ENCODE measurements around the gene APLP2.
A peak's percentile ranks its signal among the peaks of the same experiment; 100 is the strongest.

The APLP2 gene

DNA sequence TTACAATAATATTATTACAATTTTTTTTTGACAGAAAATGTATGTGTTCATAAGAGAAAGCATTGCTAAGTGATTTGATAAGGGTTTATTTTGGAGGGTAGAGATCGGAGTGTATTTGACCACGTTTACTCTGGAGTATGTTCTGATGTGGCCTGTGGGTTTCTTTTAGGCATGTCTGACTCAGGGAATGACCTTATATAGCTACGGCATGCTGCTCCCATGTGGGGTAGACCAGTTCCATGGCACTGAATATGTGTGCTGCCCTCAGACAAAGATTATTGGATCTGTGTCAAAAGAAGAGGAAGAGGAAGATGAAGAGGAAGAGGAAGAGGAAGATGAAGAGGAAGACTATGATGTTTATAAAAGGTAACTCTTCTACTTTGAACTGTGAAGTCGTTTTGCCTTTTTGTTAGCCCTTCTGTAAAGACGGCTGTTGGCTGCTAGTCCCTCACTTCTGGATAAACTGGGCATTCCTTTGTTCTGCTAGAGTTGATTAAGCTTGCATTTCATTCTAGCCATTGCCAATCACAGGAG, 51.8 kb downstream of the APLP2 start:
- no peak for DNase-seq

DNA sequence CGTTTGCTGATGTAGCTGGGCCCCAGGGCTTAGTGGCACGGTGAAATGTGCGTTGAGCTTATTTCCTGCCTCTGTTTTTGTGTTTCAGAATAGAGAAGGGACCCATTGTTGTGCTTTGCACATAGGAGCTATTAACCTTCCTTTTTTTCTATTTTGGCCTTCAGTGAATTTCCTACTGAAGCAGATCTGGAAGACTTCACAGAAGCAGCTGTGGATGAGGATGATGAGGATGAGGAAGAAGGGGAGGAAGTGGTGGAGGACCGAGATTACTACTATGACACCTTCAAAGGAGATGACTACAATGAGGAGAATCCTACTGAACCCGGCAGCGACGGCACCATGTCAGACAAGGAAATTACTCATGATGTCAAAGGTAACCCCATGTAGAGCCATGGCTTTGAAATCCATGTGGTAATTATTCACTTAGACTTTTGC, 52.5 kb downstream of the APLP2 start:
- DNase-seq, result no peak

DNA sequence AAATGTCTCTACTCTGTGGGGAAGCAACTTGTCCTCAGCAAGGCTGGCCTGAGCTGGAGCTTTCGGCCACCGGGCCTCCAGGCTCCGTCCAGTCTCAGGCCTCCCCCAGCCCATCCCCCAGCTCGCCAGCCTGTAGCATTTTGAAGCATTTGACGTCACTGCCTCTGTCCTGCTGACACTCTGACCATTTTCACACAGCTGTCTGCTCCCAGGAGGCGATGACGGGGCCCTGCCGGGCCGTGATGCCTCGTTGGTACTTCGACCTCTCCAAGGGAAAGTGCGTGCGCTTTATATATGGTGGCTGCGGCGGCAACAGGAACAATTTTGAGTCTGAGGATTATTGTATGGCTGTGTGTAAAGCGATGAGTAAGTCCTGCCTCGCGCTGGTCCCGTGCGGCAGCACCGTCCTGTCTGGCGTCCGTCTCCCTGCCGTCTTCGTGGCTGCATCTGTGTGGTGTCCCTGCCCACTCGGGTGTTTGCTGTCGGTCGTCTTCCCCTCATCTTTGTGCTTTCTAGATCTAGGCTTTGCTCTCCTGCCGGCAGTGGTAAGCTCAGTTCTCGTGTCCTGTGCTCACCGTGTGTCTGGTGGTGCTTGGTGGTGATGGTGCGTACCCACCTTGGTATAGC, 53.8 kb downstream of the APLP2 start:
- no peak for DNase-seq

DNA sequence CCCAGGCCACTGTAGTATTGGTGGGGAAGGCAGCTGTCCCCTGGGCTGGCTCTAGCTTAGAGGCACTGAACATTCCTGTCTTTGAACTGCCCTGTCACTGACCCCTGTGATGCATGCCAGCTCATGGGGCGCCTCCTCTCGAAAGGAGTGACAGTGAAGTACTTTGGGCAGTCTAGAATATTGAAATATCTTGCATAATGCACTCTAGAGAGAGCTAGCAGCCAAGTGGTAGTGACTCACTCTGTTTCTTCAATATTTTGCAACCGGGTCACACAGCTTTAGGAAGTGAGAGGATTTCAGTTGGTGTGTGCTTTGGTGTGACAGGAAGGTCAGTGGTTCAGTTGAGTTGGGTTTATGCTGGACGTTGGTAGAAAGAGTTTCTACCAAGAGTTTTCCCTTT, 54.4 kb downstream of the APLP2 start:
- no peak for DNase-seq

DNA sequence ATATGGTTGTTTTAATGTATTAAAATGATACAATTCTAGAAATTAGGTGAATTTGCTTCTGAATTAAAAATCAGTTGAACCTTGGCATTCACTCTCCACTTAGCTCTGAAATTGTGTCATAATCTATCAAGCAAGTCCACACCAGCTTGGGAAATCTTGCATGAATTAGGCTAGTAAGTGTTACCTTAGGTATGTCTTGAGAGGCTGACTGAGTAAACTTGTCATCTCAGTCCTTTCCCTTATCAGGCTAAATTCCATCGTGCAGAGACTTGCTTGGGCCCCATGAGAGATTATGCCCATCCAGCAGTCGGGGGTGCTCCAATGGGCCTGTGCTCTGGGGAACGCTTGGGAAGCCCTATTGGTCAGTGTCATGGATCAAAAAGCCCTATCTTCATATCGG, 55.9 kb downstream of the APLP2 start:
- DNase-seq, result no peak

DNA sequence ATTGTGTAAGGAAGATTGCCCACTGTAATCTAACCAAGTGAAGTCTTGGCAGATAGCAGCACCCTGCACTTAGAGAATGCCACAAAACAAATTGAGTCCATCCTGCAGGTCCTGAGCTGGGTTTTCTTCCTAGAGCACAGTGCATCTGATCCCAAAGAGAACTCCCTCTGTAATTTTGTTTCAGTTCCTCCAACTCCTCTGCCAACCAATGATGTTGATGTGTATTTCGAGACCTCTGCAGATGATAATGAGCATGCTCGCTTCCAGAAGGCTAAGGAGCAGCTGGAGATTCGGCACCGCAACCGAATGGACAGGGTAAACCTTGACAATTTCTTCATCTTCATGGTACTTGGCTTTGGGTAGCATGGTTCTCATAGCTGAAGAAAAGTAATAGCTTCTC, 56.8 kb downstream of the APLP2 start:
- no peak for DNase-seq

DNA sequence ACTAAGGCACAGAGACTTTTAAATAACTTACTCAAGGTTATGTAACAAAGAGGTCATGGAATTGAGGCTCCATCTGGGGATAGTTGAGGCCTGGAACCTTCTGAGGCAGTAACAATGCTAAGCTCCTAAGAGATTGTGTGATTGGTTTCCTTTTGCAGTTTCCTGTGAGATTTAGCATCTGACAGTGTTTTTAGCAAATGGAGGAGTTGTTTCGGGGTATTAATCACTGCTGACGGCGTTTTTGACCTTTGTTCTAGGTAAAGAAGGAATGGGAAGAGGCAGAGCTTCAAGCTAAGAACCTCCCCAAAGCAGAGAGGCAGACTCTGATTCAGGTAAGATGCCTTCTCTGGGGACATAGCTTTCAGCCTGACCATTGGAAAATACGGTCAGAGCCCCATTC, 57.8 kb downstream of the APLP2 start:
- DNase-seq, result no peak

DNA sequence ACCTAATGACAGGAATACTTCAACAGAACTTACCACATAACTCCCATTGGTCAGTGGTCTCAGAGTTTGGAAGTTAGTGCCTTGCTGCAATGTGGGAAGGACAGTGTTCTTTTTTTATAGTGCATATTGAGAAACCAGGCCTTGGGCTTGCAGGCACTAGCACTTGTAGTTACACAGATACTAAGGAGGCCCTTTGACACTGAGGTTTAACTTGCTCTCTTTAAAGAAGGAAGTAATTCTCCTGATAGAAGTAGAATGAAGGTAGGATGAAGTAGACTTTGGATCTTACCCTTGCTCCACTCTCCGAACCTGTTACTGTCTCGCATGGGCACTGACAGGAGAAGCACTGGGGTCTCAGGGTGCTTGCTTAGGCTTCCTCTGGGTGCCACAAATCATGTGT, 58.9 kb downstream of the APLP2 start:
- DNase-seq, result no peak

DNA sequence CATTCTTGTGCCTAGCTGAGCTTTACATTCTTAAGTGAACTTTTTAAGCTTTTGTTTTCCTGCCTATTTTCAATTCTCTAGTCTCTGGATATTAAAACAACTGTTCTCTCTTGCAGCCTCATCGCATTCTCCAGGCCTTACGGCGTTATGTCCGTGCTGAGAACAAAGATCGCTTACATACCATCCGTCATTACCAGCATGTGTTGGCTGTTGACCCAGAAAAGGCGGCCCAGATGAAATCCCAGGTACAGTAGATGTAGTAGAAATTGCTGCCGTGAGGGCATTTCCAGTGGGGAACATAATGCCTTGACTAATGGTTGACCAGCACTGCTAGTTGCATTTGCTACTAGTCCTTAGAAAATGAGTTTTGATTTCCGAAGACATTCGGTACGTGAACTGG, 60.2 kb downstream of the APLP2 start:
- DNase-seq, result no peak

DNA sequence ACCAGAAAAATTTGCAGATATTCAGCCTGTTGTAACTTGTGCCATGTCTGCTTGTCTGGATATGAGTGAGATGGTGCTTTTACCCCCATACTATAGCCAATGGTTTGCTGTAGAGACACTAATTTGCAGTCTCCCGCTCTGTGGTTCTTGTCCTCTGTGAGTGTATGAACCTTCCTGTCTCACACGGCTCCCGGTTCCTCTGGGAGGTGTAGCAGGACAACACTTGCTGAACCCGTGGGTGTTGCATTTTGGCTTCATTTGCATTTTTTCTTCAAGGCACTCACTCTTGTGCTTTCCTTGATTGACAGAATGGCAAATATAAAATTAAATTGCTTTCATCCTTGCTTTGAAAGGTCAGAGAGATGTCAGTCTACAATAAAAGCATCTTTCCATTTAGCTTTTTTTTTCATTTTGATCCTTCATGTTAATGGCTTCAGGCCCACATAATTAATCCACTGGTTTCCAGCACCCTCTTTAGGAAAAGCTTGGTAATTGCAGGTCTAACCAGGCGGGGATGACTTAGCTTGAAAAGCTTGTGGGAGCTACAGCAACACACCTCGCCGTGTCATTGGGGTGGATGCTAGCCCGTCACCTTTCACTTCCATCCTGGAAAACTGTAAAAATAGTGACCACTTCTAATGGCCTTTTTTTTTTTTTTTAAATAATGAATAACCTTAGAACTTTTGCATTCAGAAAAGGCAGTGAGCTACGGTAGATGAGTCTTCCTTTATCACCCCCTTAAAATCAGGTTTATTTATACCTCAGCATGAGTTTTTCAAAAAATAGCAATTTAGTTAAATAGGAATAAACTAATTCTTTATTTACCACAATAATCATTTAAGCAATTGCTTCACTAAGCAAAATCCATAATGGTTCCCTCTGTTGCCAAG, 62.5 kb downstream of the APLP2 start:
- peak; percentile 89 for DNase-seq

DNA sequence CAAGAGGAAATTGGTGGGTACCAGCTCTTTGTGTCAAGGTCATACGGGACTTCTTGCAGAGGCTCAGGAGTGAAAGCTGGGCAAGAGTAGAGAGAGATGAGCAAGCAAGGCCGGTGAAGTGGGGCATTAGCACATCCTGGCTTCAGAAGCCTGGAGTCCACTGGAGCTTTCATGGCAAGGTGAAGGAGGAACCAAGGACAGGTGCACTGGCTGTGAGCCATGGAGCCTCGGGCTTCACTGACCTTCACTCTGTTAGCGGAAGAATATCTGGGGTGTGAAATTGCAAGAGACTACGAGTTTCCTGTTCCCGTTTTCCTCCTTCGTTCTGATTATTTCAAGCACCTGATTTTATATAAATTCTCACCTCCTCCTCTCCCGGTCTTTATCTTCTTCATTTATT, 64.0 kb downstream of the APLP2 start:
- DNase-seq, result no peak

DNA sequence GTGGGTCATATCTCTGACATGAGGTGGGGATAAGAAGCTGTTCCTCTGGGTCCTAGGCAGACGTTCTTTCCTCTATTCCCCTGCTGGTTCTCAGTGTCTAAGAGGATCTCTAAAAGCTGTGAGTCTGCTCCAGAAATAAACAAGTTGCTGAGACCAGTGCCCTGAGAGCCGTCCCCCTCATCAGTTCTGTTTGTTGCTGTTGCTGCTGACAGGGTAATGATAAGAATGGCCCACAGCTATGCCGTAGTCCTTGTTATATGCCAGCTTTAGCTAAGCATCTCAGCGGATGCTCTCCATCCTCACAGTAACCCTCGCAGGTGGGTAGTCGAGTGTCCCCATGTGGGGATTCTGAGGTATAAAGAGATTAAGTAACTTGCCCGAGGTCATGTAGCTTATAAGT, 66.4 kb downstream of the APLP2 start:
- DNase-seq, result no peak

DNA sequence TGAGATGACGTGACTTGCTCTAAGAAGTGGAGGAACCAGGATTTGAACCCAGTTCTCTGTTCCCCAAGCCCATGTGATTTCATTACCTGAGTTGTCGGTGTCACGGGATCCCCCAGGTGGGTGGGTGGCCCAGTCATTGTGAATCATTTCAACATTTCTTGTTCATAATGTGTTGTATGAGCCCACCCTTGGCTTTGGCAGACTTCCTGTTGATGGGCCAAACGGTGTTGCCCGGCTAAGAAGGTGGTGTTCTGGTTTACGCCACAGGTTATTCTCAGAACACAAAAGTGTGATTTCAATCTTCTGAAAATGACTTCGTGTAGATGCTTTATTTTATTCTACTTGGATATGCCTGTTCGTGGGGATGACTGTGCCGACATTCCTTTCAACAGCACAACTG, 68.3 kb downstream of the APLP2 start:
- DNase-seq, result no peak

DNA sequence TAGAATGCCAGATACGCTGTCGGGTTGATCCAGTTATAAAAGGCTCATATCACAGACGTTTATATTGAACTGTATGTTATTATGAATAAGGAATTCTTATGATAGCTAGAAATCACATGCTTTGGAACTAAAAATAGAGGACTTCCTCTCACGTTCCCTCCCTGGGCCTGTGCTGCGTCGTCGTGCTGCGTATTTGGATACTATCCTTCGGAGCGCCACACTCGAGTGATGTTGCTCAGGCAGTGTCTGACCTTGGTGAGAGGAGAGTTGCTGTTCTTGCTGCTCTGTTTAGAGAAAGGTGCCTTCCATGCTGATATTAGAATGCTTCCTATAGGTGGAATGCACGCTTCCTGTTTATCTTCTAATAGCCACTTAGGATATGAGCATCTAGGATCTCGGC, 69.7 kb downstream of the APLP2 start:
- DNase-seq, result no peak

DNA sequence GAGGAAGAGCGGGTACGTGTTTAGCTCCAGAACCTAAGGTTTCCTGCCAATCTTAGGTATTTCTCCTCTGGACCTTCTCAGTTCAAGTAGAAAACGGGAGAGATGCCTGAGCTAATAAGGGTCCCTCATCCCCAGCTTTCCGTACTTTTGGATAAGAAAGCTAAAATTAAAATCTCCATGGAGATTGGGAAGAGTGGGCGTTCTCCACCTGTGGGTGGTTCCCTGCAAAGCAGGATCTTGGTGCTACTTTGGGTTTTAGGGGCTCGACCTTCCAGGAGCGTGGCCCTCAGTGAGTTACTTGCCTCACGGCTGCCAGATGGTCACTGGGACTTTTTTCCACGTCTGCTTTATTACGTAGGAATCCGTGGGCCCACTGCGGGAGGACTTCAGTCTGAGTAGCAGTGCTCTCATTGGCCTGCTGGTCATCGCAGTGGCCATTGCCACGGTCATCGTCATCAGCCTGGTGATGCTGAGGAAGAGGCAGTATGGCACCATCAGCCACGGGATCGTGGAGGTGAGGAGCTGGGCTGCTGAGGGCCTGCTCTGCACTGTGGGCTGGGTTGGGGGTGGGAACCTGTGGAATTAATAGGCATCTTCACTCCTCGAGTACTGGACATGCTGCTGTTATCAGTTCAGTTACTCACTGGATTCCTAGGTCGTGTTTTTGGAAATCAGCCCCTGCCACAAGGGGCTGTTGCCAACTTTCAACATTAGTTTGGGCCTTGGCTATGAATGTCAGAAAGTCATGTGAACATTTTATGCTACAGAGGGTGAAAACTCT, 72.1 kb downstream of the APLP2 start:
- no peak for DNase-seq

DNA sequence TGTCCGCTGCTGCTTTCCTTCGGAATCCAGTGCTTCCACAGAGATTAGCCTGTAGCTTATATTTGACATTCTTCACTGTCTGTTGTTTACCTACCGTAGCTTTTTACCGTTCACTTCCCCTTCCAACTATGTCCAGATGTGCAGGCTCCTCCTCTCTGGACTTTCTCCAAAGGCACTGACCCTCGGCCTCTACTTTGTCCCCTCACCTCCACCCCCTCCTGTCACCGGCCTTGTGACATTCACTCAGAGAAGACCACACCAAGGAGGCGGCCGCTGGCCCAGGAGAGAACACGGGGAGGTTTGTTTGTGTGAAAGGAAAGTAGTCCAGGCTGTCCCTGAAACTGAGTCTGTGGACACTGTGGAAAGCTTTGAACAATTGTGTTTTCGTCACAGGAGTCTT, 74.4 kb downstream of the APLP2 start:
- DNase-seq, result no peak

DNA sequence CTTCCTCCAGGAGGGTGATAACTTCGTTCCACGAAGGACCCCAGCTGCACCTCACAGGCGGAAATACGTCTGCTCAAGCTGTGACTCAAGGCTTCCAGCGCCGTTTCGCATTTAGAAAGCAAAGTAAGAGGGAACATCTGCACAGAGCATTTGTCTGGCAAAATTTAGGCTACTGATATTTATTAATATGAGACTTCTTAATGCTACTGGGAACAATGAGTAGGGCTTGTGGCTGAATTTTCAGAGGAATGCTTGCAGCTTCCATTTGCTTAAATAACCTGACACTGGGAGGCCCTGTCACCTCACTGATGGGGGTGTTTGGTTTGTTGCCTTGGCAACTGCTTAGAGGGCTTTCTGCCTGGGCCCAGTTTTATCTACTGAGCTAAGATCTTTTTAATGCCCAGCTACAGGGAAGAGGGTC, 75.2 kb downstream of the APLP2 start:
- DNase-seq, result peak; percentile 46

DNA sequence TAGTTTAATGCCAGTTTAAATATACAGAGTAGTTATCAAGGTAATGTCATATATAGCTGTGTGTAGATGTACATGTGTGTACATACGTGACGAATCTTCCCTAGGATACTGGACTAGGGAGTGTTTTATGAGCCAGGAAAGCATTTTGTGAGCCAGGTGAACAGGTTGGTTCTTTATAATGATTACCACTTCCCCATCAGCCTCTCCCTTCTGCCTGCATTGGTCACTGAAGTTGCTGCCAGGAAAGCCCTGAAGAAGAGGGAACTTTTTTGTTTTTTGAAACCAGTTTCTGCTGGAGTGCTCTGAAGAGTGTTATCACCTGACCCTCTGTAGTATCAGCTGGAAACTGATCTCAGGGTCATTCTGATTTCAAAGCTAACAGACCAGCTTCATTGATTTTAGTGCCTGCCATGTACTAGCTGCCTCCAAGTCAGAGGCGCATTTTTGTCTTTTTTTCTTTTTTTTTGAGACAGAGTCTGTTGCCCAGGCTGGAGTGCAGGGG, 75.7 kb downstream of the APLP2 start:
- DNase-seq, result no peak

DNA sequence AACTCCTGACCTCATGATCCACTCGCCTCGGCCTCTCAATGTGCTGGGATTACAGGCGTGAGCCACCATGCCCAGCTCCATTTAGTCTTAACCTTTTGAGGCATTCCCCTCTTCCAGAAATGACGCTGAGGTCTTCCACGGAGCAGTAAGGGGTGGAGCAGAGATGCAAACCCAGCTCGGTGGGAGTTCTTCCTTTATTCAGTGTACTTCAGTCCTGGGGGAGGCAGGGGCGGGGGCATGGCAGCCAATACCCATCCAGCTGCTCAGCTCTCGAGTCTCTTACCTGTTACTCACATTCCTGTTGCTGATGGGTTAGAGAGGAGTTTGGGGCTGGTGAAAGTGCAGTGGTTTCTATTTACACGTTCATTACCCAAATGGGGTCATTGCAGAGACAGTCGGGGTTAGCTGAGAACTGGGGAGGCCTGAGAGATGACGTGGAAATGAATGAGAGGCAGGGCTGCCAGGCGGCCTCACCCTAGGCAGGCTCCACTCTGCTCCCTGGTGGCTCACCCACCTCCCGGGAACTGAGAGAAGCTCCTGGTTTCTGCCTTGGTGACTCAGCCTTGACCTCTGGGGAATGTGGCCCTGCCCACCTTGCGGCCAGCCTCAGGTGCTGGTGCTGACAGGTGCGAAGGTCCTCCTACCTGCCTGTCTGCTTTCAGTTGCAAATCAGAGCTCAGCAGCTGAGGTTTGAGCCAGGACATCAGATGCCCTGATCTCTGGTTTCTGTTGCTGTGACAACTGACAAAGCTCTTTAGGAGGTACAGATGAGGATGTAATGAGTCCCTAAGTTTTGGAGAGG, 76.5 kb downstream of the APLP2 start:
- DNase-seq, result no peak

DNA sequence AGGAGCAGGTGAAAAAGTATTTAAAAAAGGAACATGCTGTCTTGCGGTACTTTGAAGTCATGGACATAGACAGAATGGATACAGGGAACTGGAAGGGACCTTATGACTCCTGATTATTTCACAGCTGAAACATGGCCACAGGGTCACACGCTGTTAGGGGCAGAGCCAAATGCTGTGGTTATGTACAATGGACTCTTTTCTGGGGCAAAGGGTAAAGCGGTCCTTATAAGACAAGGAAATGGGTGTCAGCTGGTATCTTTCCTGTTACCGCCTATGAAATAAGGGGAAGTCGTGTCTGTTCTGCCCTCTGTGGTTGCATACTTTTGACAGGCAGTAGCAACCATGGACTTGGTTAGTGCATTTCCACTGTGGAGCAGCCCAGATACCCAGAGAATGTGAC, 77.1 kb downstream of the APLP2 start:
- no peak for DNase-seq

DNA sequence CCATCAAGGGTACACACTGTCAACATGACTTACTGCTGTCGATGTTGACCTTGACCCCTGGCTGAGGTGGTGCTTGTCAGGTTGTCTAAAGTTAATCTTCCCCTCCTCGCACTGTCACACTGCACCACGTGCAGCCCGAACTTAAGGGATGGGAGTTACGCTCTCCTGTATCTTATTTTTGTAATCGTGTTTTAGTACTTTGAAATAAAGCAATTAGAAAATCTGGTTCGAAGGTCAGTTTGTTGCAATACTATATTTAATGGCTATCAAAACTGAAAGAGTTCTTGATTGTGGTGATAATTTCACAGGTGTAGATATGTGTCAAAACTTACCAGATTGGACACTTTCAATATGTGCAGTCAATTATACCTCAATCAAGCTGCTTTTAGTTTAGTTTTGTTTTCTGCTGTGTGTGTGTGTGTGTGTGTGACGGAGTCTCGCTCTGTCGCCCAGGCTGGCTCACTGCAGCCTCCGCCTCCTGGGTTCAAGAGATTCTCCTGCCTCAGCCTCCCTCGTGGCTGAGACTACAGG, 79.2 kb downstream of the APLP2 start:
- DNase-seq, result no peak

DNA sequence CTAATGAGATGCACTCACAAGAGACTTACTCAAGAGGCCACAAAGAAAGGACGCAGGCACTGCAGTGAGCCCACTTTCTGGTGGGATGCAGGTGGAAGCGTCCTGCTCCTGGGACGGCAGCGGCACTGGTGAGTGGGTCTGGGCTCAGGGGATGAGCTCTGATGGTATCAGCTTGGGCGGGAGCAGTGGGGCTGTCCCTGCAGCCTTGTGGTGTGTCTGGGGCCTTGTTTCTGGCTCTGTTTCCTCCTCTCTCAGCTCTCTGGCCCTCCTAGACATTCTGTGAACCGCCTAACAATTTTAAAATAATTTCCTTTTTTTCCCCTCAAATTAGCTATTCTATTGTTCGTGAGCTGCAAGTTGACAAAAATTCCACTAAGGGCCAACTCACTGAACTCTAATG, 81.1 kb downstream of the APLP2 start:
- no peak for DNase-seq
